Astrocyte (in vitro differentiated cells and primary cell): ENCODE measurements around the gene VSIG4. TPM values are rescaled to one million over a fixed set of nuclear protein-coding genes. Genes with fewer than 3 reads are reported as not detected.
"Not testable (repeated sequence)": the region's sequence is repeated elsewhere in the genome, so short reads cannot be mapped to it uniquely, and the experiment has no call there.

Experiments used
- DNase-seq: peaks from one replicate; pipeline ENCODE4 v3.0.0-alpha.2; 2010; ENCODE audit warnings: low read depth
- FAIRE-seq: peaks from 2 replicates; lab custom pipeline; 2011; peaks lifted over from hg19 to GRCh38; lab: Jason Lieb, UNC
- H2AFZ ChIP-seq: 2 replicates; pipeline ENCODE4 v1.6.0; 2012; ENCODE audit warnings: low read depth, low read length, inconsistent platforms
- H3K27ac ChIP-seq: 2 replicates; pipeline ENCODE4 v1.5.1; 2011; ENCODE audit warnings: low read depth, low read length, inconsistent platforms
- H3K27me3 ChIP-seq: 2 replicates; pipeline ENCODE4 v1.6.0; 2011; ENCODE audit warnings: low read length, inconsistent platforms; ENCODE audit not compliant: insufficient read depth
- H3K36me3 ChIP-seq: 2 replicates; pipeline ENCODE4 v1.5.1; 2011; ENCODE audit warnings: low read length, inconsistent platforms; ENCODE audit not compliant: insufficient read depth
- H3K4me1 ChIP-seq: 2 replicates; pipeline ENCODE4 v1.5.1; 2011; ENCODE audit warnings: low read length, inconsistent platforms; ENCODE audit not compliant: insufficient read depth
- H3K4me2 ChIP-seq: 2 replicates; pipeline ENCODE4 v1.6.0; 2012; ENCODE audit warnings: low read length, inconsistent platforms
- H3K4me3 ChIP-seq: 2 replicates; pipeline ENCODE4 v1.5.1; 2011; ENCODE audit warnings: low read depth, mild to moderate bottlenecking, low read length, inconsistent platforms; ENCODE audit not compliant: insufficient read depth
- H3K79me2 ChIP-seq: 2 replicates; pipeline ENCODE4 v1.6.0; 2012; ENCODE audit warnings: mild to moderate bottlenecking, low read length, inconsistent platforms; ENCODE audit not compliant: insufficient read depth
- H3K9ac ChIP-seq: 2 replicates; pipeline ENCODE4 v1.6.0; 2012; ENCODE audit warnings: mild to moderate bottlenecking, low read length, inconsistent platforms
- H3K9me3 ChIP-seq: 2 replicates; pipeline ENCODE4 v1.5.1; 2012; ENCODE audit warnings: low read depth, mild to moderate bottlenecking, low read length, inconsistent platforms; ENCODE audit not compliant: insufficient read depth
- H4K20me1 ChIP-seq: 2 replicates; pipeline ENCODE4 v1.6.0; 2012; ENCODE audit warnings: low read length, inconsistent platforms; ENCODE audit not compliant: insufficient read depth
- H3K27ac Mint-ChIP-seq: one replicate; pipeline ENCODE4 v1.8.0; 2021; ENCODE audit warnings: mild to moderate bottlenecking, mixed read lengths; ENCODE audit not compliant: unreplicated experiment
- H3K27me3 Mint-ChIP-seq: one replicate; pipeline ENCODE4 v1.8.0; 2021; ENCODE audit warnings: low read depth, mixed read lengths; ENCODE audit not compliant: unreplicated experiment
- H3K36me3 Mint-ChIP-seq: one replicate; pipeline ENCODE4 v1.8.0; 2021; ENCODE audit warnings: low read depth, mixed read lengths; ENCODE audit not compliant: unreplicated experiment
- H3K4me1 Mint-ChIP-seq: one replicate; pipeline ENCODE4 v1.8.0; 2021; ENCODE audit warnings: low read depth, mixed read lengths; ENCODE audit not compliant: unreplicated experiment
- H3K4me3 Mint-ChIP-seq: one replicate; pipeline ENCODE4 v1.8.0; 2021; ENCODE audit warnings: mild to moderate bottlenecking, moderate library complexity, mixed read lengths; ENCODE audit not compliant: unreplicated experiment
- H3K9me3 Mint-ChIP-seq: one replicate; pipeline ENCODE4 v1.8.0; 2021; ENCODE audit warnings: mild to moderate bottlenecking, mixed read lengths; ENCODE audit not compliant: unreplicated experiment
- EZH2 ChIP-seq: IDR thresholded peaks from 2 replicates; pipeline ENCODE4 v1.6.1; 2012; ENCODE audit warnings: mild to moderate bottlenecking, low read length, inconsistent platforms; ENCODE audit not compliant: insufficient read depth
- total RNA-seq: library from RNA; stranded (reverse); gene quantifications from 2 replicates; pipeline ENCODE4 v1.2.1, GENCODE V29; 2021
- TF ChIP-seq, protein P1 (sequence below): IDR thresholded peaks from 2 replicates; pipeline ENCODE4 v1.5.1; 2011; ENCODE audit warnings: low read depth, mild to moderate bottlenecking, inconsistent platforms, low read length, moderate library complexity; ENCODE audit not compliant: insufficient read depth

The VSIG4 gene
- total RNA-seq, 1 donor from 2014 or later: not detected

- no peak overlapping the region for H3K9ac ChIP-seq
- Mint-ChIP-seq H3K36me3 (no peaks in the 10 kb centered on the region), H3K27me3 (peaks cover 5% of the 10 kb centered on the region), H3K9me3 (no peaks in the 10 kb centered on the region), H3K4me3 (no peak overlapping the region), H3K4me1 (no peaks in the 10 kb centered on the region), H3K27ac (no peak overlapping the region)
- H3K27ac ChIP-seq: no peak overlapping the region
- DNase-seq (no peak), FAIRE-seq (no peak)
- no peaks in the 10 kb centered on the region for H3K27me3 ChIP-seq
- H3K9me3 ChIP-seq: no peaks in the 10 kb centered on the region
- H3K4me3 ChIP-seq: no peak overlapping the region
- no peaks in the 10 kb centered on the region for H3K79me2 ChIP-seq
- no peaks in the 10 kb centered on the region for H3K4me1 ChIP-seq
- H2AFZ ChIP-seq: no peak overlapping the region
- H3K4me2 ChIP-seq: no peak overlapping the region
- H4K20me1 ChIP-seq: no peaks in the 10 kb centered on the region
- H3K36me3 ChIP-seq: no peaks in the 10 kb centered on the region
- TF ChIP-seq EZH2: no peak
- TF ChIP-seq, protein P1, sequence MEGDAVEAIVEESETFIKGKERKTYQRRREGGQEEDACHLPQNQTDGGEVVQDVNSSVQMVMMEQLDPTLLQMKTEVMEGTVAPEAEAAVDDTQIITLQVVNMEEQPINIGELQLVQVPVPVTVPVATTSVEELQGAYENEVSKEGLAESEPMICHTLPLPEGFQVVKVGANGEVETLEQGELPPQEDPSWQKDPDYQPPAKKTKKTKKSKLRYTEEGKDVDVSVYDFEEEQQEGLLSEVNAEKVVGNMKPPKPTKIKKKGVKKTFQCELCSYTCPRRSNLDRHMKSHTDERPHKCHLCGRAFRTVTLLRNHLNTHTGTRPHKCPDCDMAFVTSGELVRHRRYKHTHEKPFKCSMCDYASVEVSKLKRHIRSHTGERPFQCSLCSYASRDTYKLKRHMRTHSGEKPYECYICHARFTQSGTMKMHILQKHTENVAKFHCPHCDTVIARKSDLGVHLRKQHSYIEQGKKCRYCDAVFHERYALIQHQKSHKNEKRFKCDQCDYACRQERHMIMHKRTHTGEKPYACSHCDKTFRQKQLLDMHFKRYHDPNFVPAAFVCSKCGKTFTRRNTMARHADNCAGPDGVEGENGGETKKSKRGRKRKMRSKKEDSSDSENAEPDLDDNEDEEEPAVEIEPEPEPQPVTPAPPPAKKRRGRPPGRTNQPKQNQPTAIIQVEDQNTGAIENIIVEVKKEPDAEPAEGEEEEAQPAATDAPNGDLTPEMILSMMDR: no peak
Observed at GRCh38 chrX:65976161-65976560, 63.7 kb downstream of the VSIG4 start.

DNA sequence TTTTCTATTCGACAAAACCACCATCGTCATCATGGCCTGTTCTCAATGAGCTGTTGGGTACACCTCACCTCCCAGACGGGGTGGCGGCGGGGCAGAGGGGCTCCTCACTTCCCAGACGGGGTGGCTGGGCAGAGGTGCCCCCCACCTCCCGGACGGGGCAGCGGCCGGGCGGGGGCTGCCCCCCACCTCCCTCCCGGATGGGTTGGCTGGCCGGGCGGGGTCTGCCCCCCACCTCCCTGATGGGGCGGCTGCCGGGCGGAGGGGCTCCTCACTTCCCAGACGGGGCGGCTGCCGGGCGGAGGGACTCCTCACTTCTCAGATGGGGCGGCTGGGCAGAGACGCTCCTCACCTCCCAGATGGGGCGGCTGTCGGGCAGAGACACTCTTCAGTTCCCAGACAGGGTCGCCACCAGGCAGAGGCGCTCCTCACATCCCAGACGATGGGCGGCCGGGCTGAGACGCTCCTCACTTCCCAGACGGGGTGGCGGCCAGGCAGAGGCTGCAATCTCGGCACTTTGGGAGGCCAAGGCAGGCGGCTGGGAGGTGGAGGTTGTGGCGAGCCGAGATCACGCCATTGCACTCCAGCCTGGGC lies 64.6 kb downstream of the VSIG4 start:
- H3K9me3 Mint-ChIP-seq, H3K4me1 Mint-ChIP-seq: not testable (repeated sequence)

More for the DNA sequence above, 64.6 kb downstream of the VSIG4 start:
- not testable (repeated sequence) for H3K4me1 ChIP-seq, H2AFZ ChIP-seq, DNase-seq, FAIRE-seq, H4K20me1 ChIP-seq, H3K36me3 Mint-ChIP-seq, H3K4me3 ChIP-seq, H3K9me3 ChIP-seq, H3K36me3 ChIP-seq, H3K9ac ChIP-seq, H3K79me2 ChIP-seq, H3K4me2 ChIP-seq, H3K27ac Mint-ChIP-seq, H3K27ac ChIP-seq, H3K27me3 ChIP-seq, H3K27me3 Mint-ChIP-seq, H3K4me3 Mint-ChIP-seq

Other genes with a start within 250 kb of the VSIG4 start
- gene HEPH, start 124.2 kb upstream of the VSIG4 start, total RNA-seq: 58.8 and 83.9 TPM in 2 replicates